SK-N-SH (cell line): Measurements from ENCODE around the gene GPR180. TPM values are rescaled to one million over a fixed set of nuclear protein-coding genes. Genes with fewer than 3 reads are reported as not detected.

Source experiments
- CTCF ChIA-PET: fragments of 300-600, 350-600 bp; formaldehyde crosslinking; extraction: SDS; loops from one replicate; lab custom pipeline; 2021; lab: Yijun Ruan, JAX
- POLR2A ChIA-PET: fragments of 350-600 bp; sonication (Branson Sonifier 250); formaldehyde crosslinking; extraction: SDS; loops from one replicate; lab custom pipeline; 2020; ENCODE audit warnings: antibody characterized with exemption, inconsistent platforms; lab: Yijun Ruan, JAX
- DNase-seq: peaks from one replicate; pipeline ENCODE4 v3.0.0; 2012
- H2AFZ ChIP-seq: fragments of 200-600 bp; sonication (generic); 2 replicates; pipeline ENCODE4 v1.8.1; 2016; ENCODE audit warnings: antibody characterized with exemption, mild to moderate bottlenecking, low read depth
- H3F3A ChIP-seq: fragments of 200-600 bp; sonication (generic); replicated peaks from 2 replicates; pipeline ENCODE3; 2016; ENCODE audit warnings: antibody characterized with exemption, mild to moderate bottlenecking; ENCODE audit not compliant: insufficient read depth
- H3K27ac ChIP-seq, 2 experiments: fragments of 200-500 bp in 1 of 2; fragments of 200-600 bp in 1 of 2; sonication (Bioruptor generic) in 1 of 2; sonication (generic), shearing (Covaris generic) in 1 of 2; 2 replicates each; pipeline versions ENCODE4 v1.5.1 to v1.6.1; 2014 to 2016; ENCODE audit warnings: low read depth in 2 of 2, inconsistent platforms in 1 of 2, low read length in 1 of 2, mild to moderate bottlenecking in 1 of 2, mixed read lengths in 1 of 2
- H3K27me3 ChIP-seq: fragments of 200-600 bp; sonication (generic), shearing (Covaris generic); 2 replicates; pipeline ENCODE4 v1.6.1; 2016; ENCODE audit warnings: mixed run types; ENCODE audit not compliant: insufficient read depth
- H3K36me3 ChIP-seq, 2 experiments: fragments of 200-500 bp in 1 of 2; fragments of 200-600 bp in 1 of 2; sonication (Bioruptor generic) in 1 of 2; sonication (generic) in 1 of 2; replicated peaks in 1 of 2; 2 replicates each; pipeline versions ENCODE3 to v1.5.1; 2014 to 2016; ENCODE audit warnings: low read length in 1 of 2, mild to moderate bottlenecking in 1 of 2; ENCODE audit not compliant: insufficient read depth in 2 of 2, control insufficient read depth in 1 of 2
- H3K4me1 ChIP-seq, 2 experiments: fragments of 200-500 bp in 1 of 2; fragments of 200-600 bp in 1 of 2; sonication (Bioruptor generic) in 1 of 2; sonication (generic), shearing (Covaris generic) in 1 of 2; 2 replicates each; pipeline versions ENCODE4 v1.5.1 to v1.6.1; 2014 to 2016; ENCODE audit warnings: low read depth in 1 of 2, low read length in 1 of 2, mixed run types in 1 of 2; ENCODE audit not compliant: insufficient read depth in 2 of 2, control insufficient read depth in 1 of 2
- H3K4me2 ChIP-seq: fragments of 200-600 bp; sonication (generic), shearing (Covaris generic); 2 replicates; pipeline ENCODE4 v1.6.1; 2017; ENCODE audit warnings: mixed run types
- H3K4me3 ChIP-seq, 2 experiments: fragments of 200-500 bp in 1 of 2; fragments of 200-600 bp in 1 of 2; sonication (Bioruptor generic) in 1 of 2; sonication (generic), shearing (Covaris generic) in 1 of 2; 2 replicates each; pipeline versions ENCODE4 v1.5.1 to v1.8.1; 2014 to 2016; ENCODE audit warnings: low read depth in 2 of 2, inconsistent platforms in 1 of 2, low read length in 1 of 2, mild to moderate bottlenecking in 1 of 2, mixed read lengths in 1 of 2, moderate library complexity in 1 of 2
- H3K79me2 ChIP-seq: fragments of 200-600 bp; sonication (generic); 2 replicates; pipeline ENCODE4 v1.8.1; 2017; ENCODE audit warnings: mild to moderate bottlenecking; ENCODE audit not compliant: insufficient read depth
- H3K9ac ChIP-seq: fragments of 200-600 bp; sonication (generic); 2 replicates; pipeline ENCODE4 v1.6.1; 2017; ENCODE audit warnings: mixed run types
- H3K9me2 ChIP-seq: fragments of 200-600 bp; sonication (generic); 2 replicates; pipeline ENCODE4 v1.6.1; 2017; ENCODE audit warnings: mixed run types
- H3K9me3 ChIP-seq: fragments of 200-600 bp; sonication (generic); 2 replicates; pipeline ENCODE4 v1.6.1; 2017; ENCODE audit warnings: mixed run types, mild to moderate bottlenecking, moderate library complexity
- H4K20me1 ChIP-seq: fragments of 200-600 bp; sonication (generic); 2 replicates; pipeline ENCODE4 v1.6.1; 2017; ENCODE audit warnings: mild to moderate bottlenecking, mixed run types; ENCODE audit not compliant: insufficient read depth
- CTCF ChIP-seq: fragments of 200-600 bp; sonication (generic); IDR thresholded peaks from 2 replicates; pipeline ENCODE4 v1.6.1; 2017; ENCODE audit warnings: antibody characterized with exemption, mild to moderate bottlenecking, moderate library complexity
- ELF1 ChIP-seq: IDR thresholded peaks from 2 replicates; pipeline ENCODE4 v1.4.0; 2012
- EP300 ChIP-seq, 2 experiments: IDR thresholded peaks; 2 replicates each; pipeline versions ENCODE4 v1.4.0 to v1.6.1; 2012; ENCODE audit warnings: borderline replicate concordance in 1 of 2, low read depth in 1 of 2, low read length in 1 of 2
- EZH2phosphoT487 ChIP-seq: fragments of 200-600 bp; sonication (generic); IDR thresholded peaks from 2 replicates; pipeline ENCODE4 v1.6.1; 2017; ENCODE audit warnings: low read depth, mixed run types, mild to moderate bottlenecking, antibody characterized with exemption, moderate library complexity, borderline replicate concordance
- FOXJ3 ChIP-seq: sonication (generic); formaldehyde crosslinking; IDR thresholded peaks from 2 replicates; pipeline ENCODE4 v1.5.1; 2020; ENCODE audit warnings: mild to moderate bottlenecking, missing genetic modification reagents
- FOXM1 ChIP-seq: IDR thresholded peaks from 2 replicates; pipeline ENCODE4 v1.4.0; 2012; ENCODE audit warnings: low read depth, mild to moderate bottlenecking
- GABPA ChIP-seq: IDR thresholded peaks from 2 replicates; pipeline ENCODE4 v1.4.0; 2012; ENCODE audit warnings: low read depth, mild to moderate bottlenecking
- IRF3 ChIP-seq: fragments of 150-350 bp; IDR thresholded peaks from 2 replicates; pipeline ENCODE4 v1.6.1; 2016; ENCODE audit warnings: mild to moderate bottlenecking, low read depth, low read length
- MXI1 ChIP-seq: IDR thresholded peaks from 2 replicates; pipeline ENCODE4 v1.6.1; 2012; ENCODE audit warnings: mild to moderate bottlenecking, low read depth, low read length, improper control_type of control experiment
- NFIC ChIP-seq: IDR thresholded peaks from 2 replicates; pipeline ENCODE4 v1.4.0; 2012; ENCODE audit warnings: borderline replicate concordance
- NRF1 ChIP-seq: IDR thresholded peaks from 2 replicates; pipeline ENCODE4 v1.6.1; 2012; ENCODE audit warnings: low read depth, mild to moderate bottlenecking, low read length
- RAD21 ChIP-seq: IDR thresholded peaks from 2 replicates; pipeline ENCODE4 v1.6.1; 2012; ENCODE audit warnings: mild to moderate bottlenecking, low read length
- RCOR1 ChIP-seq: fragments of 150-350 bp; IDR thresholded peaks from 2 replicates; pipeline ENCODE4 v1.6.1; 2017; ENCODE audit warnings: antibody characterized with exemption, low read length
- RFX5 ChIP-seq: IDR thresholded peaks from 2 replicates; pipeline ENCODE4 v1.6.1; 2012; ENCODE audit warnings: mild to moderate bottlenecking, improper control_type of control experiment, low read length
- SIN3A ChIP-seq: IDR thresholded peaks from 2 replicates; pipeline ENCODE4 v1.6.1; 2012; ENCODE audit warnings: low read depth, mild to moderate bottlenecking, low read length, moderate library complexity, borderline replicate concordance
- TEAD4 ChIP-seq: IDR thresholded peaks from 2 replicates; pipeline ENCODE4 v1.4.0; 2012; ENCODE audit warnings: mild to moderate bottlenecking, borderline replicate concordance; ENCODE audit not compliant: insufficient read depth
- USF2 ChIP-seq: fragments of 150-350 bp; IDR thresholded peaks from 2 replicates; pipeline ENCODE4 v1.6.1; 2017; ENCODE audit warnings: antibody characterized with exemption, low read length, low read depth, borderline replicate concordance
- WGBS: methylation state at CpG from one replicate; pipeline ENCODE4 v1.1.6; 2017; ENCODE audit warnings: low lambda C conversion rate; 5-methylcytosine and 5-hydroxymethylcytosine counted together
- polyA plus RNA-seq, 3 experiments: library from polyadenylated mRNA; depleted of rRNA; stranded (reverse); fragments of >200 nt; gene quantifications; 2 replicates each; pipeline ENCODE4 v1.2.3, GENCODE V29; 2012

Gene GPR180
- polyA plus RNA-seq, 1 of the 3 experiments (the other 2 are of a cell fraction), result 1.8 TPM

GRCh38 chr13:94666065-94666464 lies 64.4 kb downstream of the GPR180 start:
- Histone ChIP-seq H3K27me3 (peaks cover 21% of the 10 kb centered on the region; the same call in 1 of the 2 replicates), H2AFZ (no peak overlapping the region), H3K4me2 (no peak overlapping the region), H3F3A (no peaks in the 10 kb centered on the region), H3K9ac (no peak overlapping the region), H3K79me2 (no peaks in the 10 kb centered on the region), H3K27ac (no peak overlapping the region), H3K4me3 (no peak overlapping the region), H3K36me3 (no peaks in the 10 kb centered on the region), H3K9me2 (no peaks in the 10 kb centered on the region), H4K20me1 (no peaks in the 10 kb centered on the region), H3K9me3 (no peaks in the 10 kb centered on the region), H3K4me1 (peaks cover 0 to 5% of the 10 kb centered on the region in 2 experiments; a peak in 2 of 4 replicates)
- CTCF ChIA-PET, result interaction anchor here (0.8 to 2.7 kb wide), 3 partner anchors 9 to 738 kb away, joined by 3 to 9 read pairs (median 3); no protein-coding TSS in a partner anchor
- POLR2A ChIA-PET, result no interaction called here
- DNase-seq, result no peak
- TF ChIP-seq EP300 (IDR thresholded peaks at IDR 0.05; ENCODE audit: borderline replicate concordance in 1 of 2, low read depth in 1 of 2, low read length in 1 of 2) (no peak), EZH2phosphoT487 (no peak)
- WGBS, result 71% methylated on average over 7 of the region's 7 CpGs

- Histone ChIP-seq H2AFZ (no peak overlapping the region), H3K4me3 (no peak overlapping the region), H3F3A (no peaks in the 10 kb centered on the region), H3K9me3 (no peaks in the 10 kb centered on the region), H3K9me2 (no peaks in the 10 kb centered on the region), H3K4me2 (no peak overlapping the region), H3K4me1 (peaks cover 0 to 5% of the 10 kb centered on the region in 2 experiments; a peak in 2 of 4 replicates), H3K79me2 (no peaks in the 10 kb centered on the region), H3K9ac (no peak overlapping the region), H3K27ac (no peak overlapping the region), H3K27me3 (peaks cover 17% of the 10 kb centered on the region; the same call in 1 of the 2 replicates), H4K20me1 (no peaks in the 10 kb centered on the region), H3K36me3 (no peaks in the 10 kb centered on the region)
- POLR2A ChIA-PET, result no interaction called here
- WGBS, result 42% methylated on average over 2 of the region's 2 CpGs
- no peak for TF ChIP-seq USF2
- CTCF ChIA-PET, result interaction anchor here (0.8 to 1.4 kb wide), 2 partner anchors 489 to 737 kb away, joined by 3 read pairs; no protein-coding TSS in a partner anchor
- no peak for DNase-seq
Observed at GRCh38 chr13:94667190-94667589, 65.5 kb downstream of the GPR180 start.

- Histone ChIP-seq H3K9me2 (no peaks in the 10 kb centered on the region), H3K9me3 (no peaks in the 10 kb centered on the region), H3K27ac (no peak overlapping the region), H3F3A (no peaks in the 10 kb centered on the region), H2AFZ (no peak overlapping the region), H3K79me2 (no peaks in the 10 kb centered on the region), H3K27me3 (peaks cover 4% of the 10 kb centered on the region; the same call in 1 of the 2 replicates), H3K4me1 (no peaks in the 10 kb centered on the region), H3K9ac (no peak overlapping the region), H3K36me3 (no peaks in the 10 kb centered on the region), H3K4me3 (no peak overlapping the region), H4K20me1 (no peaks in the 10 kb centered on the region), H3K4me2 (no peak overlapping the region)
- ChIA-PET POLR2A (no interaction called here), CTCF (interaction anchor here (0.6 to 2.1 kb wide), 5 partner anchors 12 to 732 kb away, joined by 3 to 16 read pairs (median 5); no protein-coding TSS in a partner anchor)
- no peak for DNase-seq
- TF ChIP-seq FOXJ3, result no peak
- no peak for TF ChIP-seq ELF1
- no peak for TF ChIP-seq GABPA
- no peak for TF ChIP-seq CTCF
- no peak for TF ChIP-seq RCOR1
- TF ChIP-seq USF2, result no peak
- TF ChIP-seq SIN3A, result no peak
- TF ChIP-seq RFX5, result no peak
- no peak for TF ChIP-seq TEAD4
- TF ChIP-seq NRF1, result no peak
- no peak for TF ChIP-seq MXI1
- no peak for TF ChIP-seq FOXM1
- no peak for TF ChIP-seq RAD21
- no peak for TF ChIP-seq IRF3
- TF ChIP-seq EP300 (IDR thresholded peaks at IDR 0.05; ENCODE audit: borderline replicate concordance in 1 of 2, low read depth in 1 of 2, low read length in 1 of 2), result no peak
- no peak for TF ChIP-seq NFIC
- WGBS, result 20% methylated on average over 2 of the region's 2 CpGs
Observed at GRCh38 chr13:94672400-94672799, 70.7 kb downstream of the GPR180 start.
